IMR-90 (cell line): ENCODE measurements around the gene WNT4. TPM values are rescaled to one million over a fixed set of nuclear protein-coding genes. Genes with fewer than 3 reads are reported as not detected.

Experiments used
- ATAC-seq: fragments of 200-7000 bp; cut with Tn5 transposase; 2 replicates; pipeline ENCODE4 v1.9.1; 2020; ENCODE audit warnings: low read depth, mild to moderate bottlenecking, moderate library complexity
- BruUV-seq: library from RNA; stranded (reverse); fragments of 400-500 nt; replicated peaks from 2 replicates; lab custom pipeline; 2021; lab: Mats Ljungman, UMichigan
- CTCF ChIA-PET: fragments of 300-600 bp; formaldehyde crosslinking; extraction: SDS; loops from one replicate; lab custom pipeline; 2021; ENCODE audit warnings: antibody characterized with exemption; lab: Yijun Ruan, JAX
- POLR2A ChIA-PET: fragments of 300-600 bp; sonication (Branson Sonifier 250); formaldehyde crosslinking; loops from one replicate; lab custom pipeline; 2022; ENCODE audit warnings: antibody characterized with exemption; ENCODE audit not compliant: unreplicated experiment; lab: Charles Lee
- DNase-seq: peaks from one replicate; pipeline ENCODE4 v3.0.0; 2013
- H2AFZ ChIP-seq: replicated peaks from 2 replicates; pipeline ENCODE3; 2013; ENCODE audit warnings: low read length, mild to moderate bottlenecking; ENCODE audit not compliant: poor library complexity
- H2AK5ac ChIP-seq: 2 replicates; pipeline ENCODE4 v1.6.1; 2013; ENCODE audit warnings: low read depth, low read length, inconsistent platforms
- H2AK9ac ChIP-seq: replicated peaks from 2 replicates; pipeline ENCODE3; 2013; ENCODE audit warnings: mild to moderate bottlenecking, low read depth, low read length, moderate library complexity; ENCODE audit not compliant: poor library complexity
- H2BK120ac ChIP-seq: 2 replicates; pipeline ENCODE4 v1.6.1; 2013; ENCODE audit warnings: low read depth, low read length, inconsistent platforms
- H2BK15ac ChIP-seq: 3 replicates; pipeline ENCODE4 v1.6.1; 2013; ENCODE audit warnings: low read depth, low read length, inconsistent platforms
- H2BK20ac ChIP-seq: 2 replicates; pipeline ENCODE4 v1.6.1; 2013; ENCODE audit warnings: low read depth, mild to moderate bottlenecking, inconsistent platforms, low read length, moderate library complexity
- H2BK5ac ChIP-seq: 2 replicates; pipeline ENCODE4 v1.6.1; 2013; ENCODE audit warnings: mild to moderate bottlenecking, low read depth, low read length, inconsistent platforms; ENCODE audit not compliant: poor library complexity, severe bottlenecking
- H3K14ac ChIP-seq: replicated peaks from 2 replicates; pipeline ENCODE4 v1.6.1; 2013; ENCODE audit warnings: low read depth, low read length, inconsistent platforms
- H3K18ac ChIP-seq: 2 replicates; pipeline ENCODE4 v1.6.1; 2013; ENCODE audit warnings: low read depth, low read length, control low read depth
- H3K23ac ChIP-seq: 2 replicates; pipeline ENCODE4 v1.6.1; 2013; ENCODE audit warnings: low read depth, low read length, inconsistent platforms
- H3K27ac ChIP-seq: 2 replicates; pipeline ENCODE4 v1.5.1; 2013; ENCODE audit warnings: mild to moderate bottlenecking, control low read depth, low read length; ENCODE audit not compliant: insufficient read depth
- H3K27me3 ChIP-seq: 2 replicates; pipeline ENCODE4 v1.6.1; 2013; ENCODE audit warnings: low read length; ENCODE audit not compliant: control insufficient read depth, insufficient read depth
- H3K36me3 ChIP-seq: 2 replicates; pipeline ENCODE4 v1.6.1; 2013; ENCODE audit warnings: low read length, mixed read lengths; ENCODE audit not compliant: control insufficient read depth, insufficient read depth
- H3K4ac ChIP-seq: 2 replicates; pipeline ENCODE4 v1.6.1; 2013; ENCODE audit warnings: low read depth, low read length, inconsistent platforms
- H3K4me1 ChIP-seq: 2 replicates; pipeline ENCODE4 v1.6.1; 2013; ENCODE audit warnings: low read length, mixed read lengths; ENCODE audit not compliant: control insufficient read depth, insufficient read depth
- H3K4me2 ChIP-seq: 2 replicates; pipeline ENCODE4 v1.6.1; 2013; ENCODE audit warnings: low read depth, mild to moderate bottlenecking, control low read depth, low read length, moderate library complexity
- H3K4me3 ChIP-seq: 2 replicates; pipeline ENCODE4 v1.5.1; 2013; ENCODE audit warnings: low read depth, mild to moderate bottlenecking, control low read depth, low read length, moderate library complexity; ENCODE audit not compliant: insufficient read depth
- H3K56ac ChIP-seq: 2 replicates; pipeline ENCODE4 v1.6.1; 2013; ENCODE audit warnings: low read length, inconsistent platforms; ENCODE audit not compliant: insufficient read depth; ENCODE audit errors: extremely low read depth
- H3K79me1 ChIP-seq, 2 experiments: 2 replicates each; pipeline ENCODE4 v1.6.1; 2013; ENCODE audit warnings: low read length in 2 of 2, inconsistent platforms in 1 of 2, low read depth in 1 of 2
- H3K9ac ChIP-seq: 2 replicates; pipeline ENCODE4 v1.6.1; 2013; ENCODE audit warnings: low read depth, low read length, control low read depth
- H3K9me1 ChIP-seq: 2 replicates; pipeline ENCODE4 v1.6.1; 2013; ENCODE audit warnings: low read length, inconsistent platforms; ENCODE audit not compliant: insufficient read depth
- H3K9me3 ChIP-seq: 2 replicates; pipeline ENCODE4 v1.6.1; 2013; ENCODE audit warnings: low read length; ENCODE audit not compliant: control insufficient read depth, insufficient read depth
- H4K20me1 ChIP-seq: 2 replicates; pipeline ENCODE4 v1.6.1; 2013; ENCODE audit warnings: low read length, inconsistent platforms; ENCODE audit not compliant: insufficient read depth
- H4K5ac ChIP-seq: 2 replicates; pipeline ENCODE4 v1.6.1; 2013; ENCODE audit warnings: mild to moderate bottlenecking, low read depth, low read length, control low read depth
- H4K8ac ChIP-seq, 2 experiments: 2 replicates each; pipeline ENCODE4 v1.6.1; 2013; ENCODE audit warnings: low read depth in 2 of 2, low read length in 2 of 2, control low read depth in 1 of 2, inconsistent platforms in 1 of 2
- H4K91ac ChIP-seq: 2 replicates; pipeline ENCODE4 v1.6.1; 2013; ENCODE audit warnings: low read depth, low read length, inconsistent platforms; ENCODE audit not compliant: insufficient read depth
- BHLHE40 ChIP-seq: fragments of 150-350 bp; IDR thresholded peaks from 2 replicates; pipeline ENCODE4 v1.6.1; 2016; ENCODE audit warnings: mild to moderate bottlenecking, low read depth, low read length
- CHD1 ChIP-seq: IDR thresholded peaks from 2 replicates; pipeline ENCODE4 v1.6.1; 2012; ENCODE audit warnings: low read depth, low read length, improper control_type of control experiment
- MAFK ChIP-seq: IDR thresholded peaks from 2 replicates; pipeline ENCODE4 v1.6.1; 2012; ENCODE audit warnings: low read depth, low read length, improper control_type of control experiment
- MAZ ChIP-seq: IDR thresholded peaks from 2 replicates; pipeline ENCODE4 v1.6.1; 2012; ENCODE audit warnings: low read depth, mild to moderate bottlenecking, low read length, improper control_type of control experiment, moderate library complexity, borderline replicate concordance
- MXI1 ChIP-seq: IDR thresholded peaks from 2 replicates; pipeline ENCODE4 v1.6.1; 2012; ENCODE audit warnings: low read depth, mild to moderate bottlenecking, low read length, moderate library complexity, borderline replicate concordance
- NFE2L2 ChIP-seq: fragments of 150-350 bp; IDR thresholded peaks from 2 replicates; pipeline ENCODE4 v1.6.1; 2016; ENCODE audit warnings: low read depth, mild to moderate bottlenecking, low read length
- POLR2A ChIP-seq: IDR thresholded peaks from 2 replicates; pipeline ENCODE4 v1.6.1; 2012; ENCODE audit warnings: mild to moderate bottlenecking, low read depth, low read length
- RAD21 ChIP-seq: IDR thresholded peaks from 2 replicates; pipeline ENCODE4 v1.6.1; 2012; ENCODE audit warnings: low read length, improper control_type of control experiment
- RCOR1 ChIP-seq: IDR thresholded peaks from 2 replicates; pipeline ENCODE4 v1.6.1; 2012; ENCODE audit warnings: mild to moderate bottlenecking, low read length, improper control_type of control experiment; ENCODE audit not compliant: insufficient replicate concordance
- RFX5 ChIP-seq: IDR thresholded peaks from 2 replicates; pipeline ENCODE4 v1.8.0; 2012; ENCODE audit warnings: low read depth, mild to moderate bottlenecking, low read length, moderate library complexity
- SMC3 ChIP-seq: fragments of 150-350 bp; IDR thresholded peaks from 2 replicates; pipeline ENCODE4 v1.6.1; 2016; ENCODE audit warnings: low read depth, mild to moderate bottlenecking, antibody characterized with exemption, low read length, moderate library complexity
- WGBS, 2 experiments: methylation state at CpG; one replicate each; pipeline versions ENCODE4 v1.1.5 to v1.1.7; 2013; ENCODE audit warnings: missing lambda C conversion rate in 2 of 2; ENCODE audit not compliant: insufficient read length in 1 of 2; ENCODE audit errors: extremely low coverage in 2 of 2; 5-methylcytosine and 5-hydroxymethylcytosine counted together
- dilution Hi-C: fragments of 300-500 bp; cut with HindIII; formaldehyde crosslinking; loops from one replicate; pipeline ENCODE4 v1.14.3; 2018; ENCODE audit warnings: low sequenced_read_pairs; ENCODE audit not compliant: unreplicated experiment
- in situ Hi-C: fragments of 300-500 bp; cut with MboI; formaldehyde crosslinking; loops from 3 replicates; pipeline ENCODE4 v1.14.3; 2019; ENCODE audit warnings: low sequenced_read_pairs, inconsistent platforms, mixed read lengths
- intact Hi-C: fragments of 100-400 bp; cut with micrococcal nuclease; formaldehyde crosslinking; loops from 2 replicates; pipeline ENCODE4 v1.10.0; 2022
- polyA plus RNA-seq, 3 experiments: library from polyadenylated mRNA; depleted of rRNA; stranded (reverse); fragments of >200 nt; gene quantifications; 2 replicates each; pipeline ENCODE4 v1.2.3, GENCODE V29; 2012; ENCODE audit warnings: low replicate concordance in 1 of 3
- total RNA-seq: library from RNA; depleted of rRNA; stranded (reverse); fragments of >200 nt; gene quantifications from 2 replicates; pipeline ENCODE4 v1.2.3, GENCODE V29; 2012
- TF ChIP-seq, protein P1 (sequence below): conservative IDR thresholded peaks from 2 replicates; pipeline ENCODE4 v1.5.1; 2012; ENCODE audit warnings: mild to moderate bottlenecking, low read depth, low read length, improper control_type of control experiment
- TF ChIP-seq, protein P2 (sequence below): fragments of 150-350 bp; IDR thresholded peaks from 2 replicates; pipeline ENCODE4 v1.6.1; 2017; ENCODE audit warnings: mild to moderate bottlenecking, antibody characterized with exemption, low read length, low read depth
- TF ChIP-seq, protein P3 (sequence below): fragments of 150-350 bp; IDR thresholded peaks from 2 replicates; pipeline ENCODE4 v1.6.1; 2016; ENCODE audit warnings: low read depth, mild to moderate bottlenecking, low read length, moderate library complexity, borderline replicate concordance

WNT4 gene
- total and polyA plus RNA-seq, 2 of the 4 experiments (the other 2 are of a cell fraction): not detected

DNA sequence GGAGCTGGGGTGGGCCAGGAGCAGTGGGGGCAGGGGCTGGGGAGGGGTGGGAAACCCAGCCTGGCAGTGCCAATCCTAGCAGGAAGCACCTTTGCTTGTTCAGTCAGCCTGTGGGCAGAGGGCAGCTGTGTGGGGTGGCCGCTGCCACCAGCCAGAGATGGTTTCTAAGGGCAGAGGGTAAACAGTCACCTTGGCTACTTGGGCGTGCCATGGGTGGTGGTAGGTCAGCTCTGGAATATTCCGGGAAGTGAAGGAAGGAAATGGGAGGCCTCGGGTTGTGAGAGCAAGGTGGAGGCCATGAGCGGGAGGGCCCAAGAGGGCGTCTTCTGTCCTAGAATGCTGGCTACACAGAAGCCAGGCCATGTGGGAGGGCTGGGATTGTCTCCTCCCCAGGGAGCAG lies 20.7 kb upstream of the WNT4 start:
- Histone ChIP-seq H2BK5ac (no peak overlapping the region), H3K4me3 (no peak overlapping the region), H3K27ac (no peak overlapping the region), H3K9ac (no peak overlapping the region), H3K9me3 (no peaks in the 10 kb centered on the region), H4K91ac (no peak overlapping the region), H3K56ac (no peak overlapping the region), H2AK5ac (no peak overlapping the region), H4K5ac (no peak overlapping the region), H4K20me1 (no peaks in the 10 kb centered on the region), H3K4me2 (no peak overlapping the region), H2BK120ac (no peak overlapping the region), H4K8ac (no peak overlapping the region), H3K4me1 (no peaks in the 10 kb centered on the region), H2AK9ac (no peak overlapping the region), H2BK20ac (no peak overlapping the region), H2BK15ac (no peak overlapping the region), H3K23ac (no peak overlapping the region), H3K18ac (no peak overlapping the region), H3K27me3 (peaks cover 57% of the 10 kb centered on the region), H3K79me1 (no peaks in the 10 kb centered on the region), H3K9me1 (no peaks in the 10 kb centered on the region), H3K14ac (no peak overlapping the region), H3K36me3 (no peaks in the 10 kb centered on the region), H3K4ac (no peak overlapping the region), H2AFZ (no peak overlapping the region)
- intact Hi-C loops: no loop called here
- WGBS, 2 experiments: 65% methylated on average over 3 of the region's 6 CpGs; no CpG with 5 or more reads in 1 of the 2 experiments
- no peak for TF ChIP-seq CHD1
- no peak for TF ChIP-seq MAFK
- TF ChIP-seq NFE2L2: no peak
- no peak for TF ChIP-seq POLR2A
- TF ChIP-seq, protein P1, sequence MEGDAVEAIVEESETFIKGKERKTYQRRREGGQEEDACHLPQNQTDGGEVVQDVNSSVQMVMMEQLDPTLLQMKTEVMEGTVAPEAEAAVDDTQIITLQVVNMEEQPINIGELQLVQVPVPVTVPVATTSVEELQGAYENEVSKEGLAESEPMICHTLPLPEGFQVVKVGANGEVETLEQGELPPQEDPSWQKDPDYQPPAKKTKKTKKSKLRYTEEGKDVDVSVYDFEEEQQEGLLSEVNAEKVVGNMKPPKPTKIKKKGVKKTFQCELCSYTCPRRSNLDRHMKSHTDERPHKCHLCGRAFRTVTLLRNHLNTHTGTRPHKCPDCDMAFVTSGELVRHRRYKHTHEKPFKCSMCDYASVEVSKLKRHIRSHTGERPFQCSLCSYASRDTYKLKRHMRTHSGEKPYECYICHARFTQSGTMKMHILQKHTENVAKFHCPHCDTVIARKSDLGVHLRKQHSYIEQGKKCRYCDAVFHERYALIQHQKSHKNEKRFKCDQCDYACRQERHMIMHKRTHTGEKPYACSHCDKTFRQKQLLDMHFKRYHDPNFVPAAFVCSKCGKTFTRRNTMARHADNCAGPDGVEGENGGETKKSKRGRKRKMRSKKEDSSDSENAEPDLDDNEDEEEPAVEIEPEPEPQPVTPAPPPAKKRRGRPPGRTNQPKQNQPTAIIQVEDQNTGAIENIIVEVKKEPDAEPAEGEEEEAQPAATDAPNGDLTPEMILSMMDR: no peak
- TF ChIP-seq SMC3: no peak
- TF ChIP-seq, protein P2, sequence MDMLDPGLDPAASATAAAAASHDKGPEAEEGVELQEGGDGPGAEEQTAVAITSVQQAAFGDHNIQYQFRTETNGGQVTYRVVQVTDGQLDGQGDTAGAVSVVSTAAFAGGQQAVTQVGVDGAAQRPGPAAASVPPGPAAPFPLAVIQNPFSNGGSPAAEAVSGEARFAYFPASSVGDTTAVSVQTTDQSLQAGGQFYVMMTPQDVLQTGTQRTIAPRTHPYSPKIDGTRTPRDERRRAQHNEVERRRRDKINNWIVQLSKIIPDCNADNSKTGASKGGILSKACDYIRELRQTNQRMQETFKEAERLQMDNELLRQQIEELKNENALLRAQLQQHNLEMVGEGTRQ: no peak
- no peak for TF ChIP-seq RAD21
- TF ChIP-seq, protein P3, sequence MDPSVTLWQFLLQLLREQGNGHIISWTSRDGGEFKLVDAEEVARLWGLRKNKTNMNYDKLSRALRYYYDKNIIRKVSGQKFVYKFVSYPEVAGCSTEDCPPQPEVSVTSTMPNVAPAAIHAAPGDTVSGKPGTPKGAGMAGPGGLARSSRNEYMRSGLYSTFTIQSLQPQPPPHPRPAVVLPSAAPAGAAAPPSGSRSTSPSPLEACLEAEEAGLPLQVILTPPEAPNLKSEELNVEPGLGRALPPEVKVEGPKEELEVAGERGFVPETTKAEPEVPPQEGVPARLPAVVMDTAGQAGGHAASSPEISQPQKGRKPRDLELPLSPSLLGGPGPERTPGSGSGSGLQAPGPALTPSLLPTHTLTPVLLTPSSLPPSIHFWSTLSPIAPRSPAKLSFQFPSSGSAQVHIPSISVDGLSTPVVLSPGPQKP: no peak
- TF ChIP-seq MXI1: no peak
- no peak for TF ChIP-seq BHLHE40
- TF ChIP-seq RFX5: no peak
- no peak for TF ChIP-seq MAZ
- TF ChIP-seq RCOR1: no peak
- ChIA-PET CTCF (no interaction called here), POLR2A (no interaction called here)
- in situ Hi-C loops: no loop called here
- DNase-seq: no peak
- dilution Hi-C loops: no loop called here
- no TSS peak for BruUV-seq
- ATAC-seq: no peak
